HFFc6 (cell line): ENCODE data around the gene TRIM13. TPM values are rescaled to one million over a fixed set of nuclear protein-coding genes. Genes with fewer than 3 reads are reported as not detected.

Experiments
- DNase-seq: peaks from one replicate; pipeline ENCODE4 v3.0.0-alpha.2; 2018
- H3K27ac Mint-ChIP-seq: 2 replicates; pipeline ENCODE4 v1.8.0; 2020; ENCODE audit warnings: mild to moderate bottlenecking, mixed read lengths
- H3K27me3 Mint-ChIP-seq: 2 replicates; pipeline ENCODE4 v1.8.0; 2021; ENCODE audit warnings: mild to moderate bottlenecking, moderate library complexity, mixed read lengths; ENCODE audit not compliant: insufficient read depth
- H3K36me3 Mint-ChIP-seq: 2 replicates; pipeline ENCODE4 v1.8.0; 2021; ENCODE audit warnings: low read depth, mixed read lengths
- H3K4me1 Mint-ChIP-seq: 2 replicates; pipeline ENCODE4 v1.8.0; 2020; ENCODE audit warnings: low read depth, mixed read lengths
- H3K4me3 Mint-ChIP-seq: 2 replicates; pipeline ENCODE4 v1.8.0; 2020; ENCODE audit warnings: mild to moderate bottlenecking, moderate library complexity, mixed read lengths
- H3K9me3 Mint-ChIP-seq: 2 replicates; pipeline ENCODE4 v1.8.0; 2020; ENCODE audit warnings: mild to moderate bottlenecking, mixed read lengths
- total RNA-seq, 6 experiments: library from RNA; stranded (reverse); fragmentation: NEBNext Ultra II Directional; extraction: Animal tissue kit (Norgen Biotek cat#: 25700); gene quantifications; 2 replicates in 1 of 6; 3 replicates in 5 of 6; pipeline ENCODE4 v1.2.3, GENCODE V29; 2021
- TF ChIP-seq, protein P1 (sequence below): fragments of 200-600 bp; sonication (generic); IDR thresholded peaks from 2 replicates; pipeline ENCODE4 v1.5.0; 2021; ENCODE audit warnings: antibody characterized with exemption, mild to moderate bottlenecking

TRIM13 gene
- total RNA-seq, 6 experiments from 2014 or later: 15.2 to 20.3 (median 18.7) TPM

DNA sequence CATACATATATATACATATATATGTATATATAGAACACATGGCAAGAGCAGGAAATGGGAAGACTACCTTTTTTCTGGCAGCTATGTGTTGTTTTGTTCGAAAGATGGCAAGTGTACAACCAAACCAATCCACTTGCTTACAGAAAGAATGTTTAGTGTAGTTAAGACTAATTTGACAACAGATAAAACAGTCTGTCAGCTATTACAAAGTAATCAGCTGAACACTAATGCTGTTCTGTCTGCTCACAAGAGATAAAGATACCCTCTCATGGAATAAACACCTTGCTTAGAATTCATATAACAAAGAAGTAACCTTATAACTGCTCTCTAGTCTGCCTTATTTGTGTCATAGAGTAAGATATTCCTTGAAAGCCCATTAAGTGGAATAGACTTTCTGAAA is 17.5 kb downstream of the TRIM13 start:
- no peaks in the 10 kb centered on the region for H3K27me3 Mint-ChIP-seq
- no peak overlapping the region for H3K27ac Mint-ChIP-seq
- H3K9me3 Mint-ChIP-seq: no peaks in the 10 kb centered on the region
- H3K4me3 Mint-ChIP-seq: no peak overlapping the region
- TF ChIP-seq, protein P1, sequence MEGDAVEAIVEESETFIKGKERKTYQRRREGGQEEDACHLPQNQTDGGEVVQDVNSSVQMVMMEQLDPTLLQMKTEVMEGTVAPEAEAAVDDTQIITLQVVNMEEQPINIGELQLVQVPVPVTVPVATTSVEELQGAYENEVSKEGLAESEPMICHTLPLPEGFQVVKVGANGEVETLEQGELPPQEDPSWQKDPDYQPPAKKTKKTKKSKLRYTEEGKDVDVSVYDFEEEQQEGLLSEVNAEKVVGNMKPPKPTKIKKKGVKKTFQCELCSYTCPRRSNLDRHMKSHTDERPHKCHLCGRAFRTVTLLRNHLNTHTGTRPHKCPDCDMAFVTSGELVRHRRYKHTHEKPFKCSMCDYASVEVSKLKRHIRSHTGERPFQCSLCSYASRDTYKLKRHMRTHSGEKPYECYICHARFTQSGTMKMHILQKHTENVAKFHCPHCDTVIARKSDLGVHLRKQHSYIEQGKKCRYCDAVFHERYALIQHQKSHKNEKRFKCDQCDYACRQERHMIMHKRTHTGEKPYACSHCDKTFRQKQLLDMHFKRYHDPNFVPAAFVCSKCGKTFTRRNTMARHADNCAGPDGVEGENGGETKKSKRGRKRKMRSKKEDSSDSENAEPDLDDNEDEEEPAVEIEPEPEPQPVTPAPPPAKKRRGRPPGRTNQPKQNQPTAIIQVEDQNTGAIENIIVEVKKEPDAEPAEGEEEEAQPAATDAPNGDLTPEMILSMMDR: no peak
- peaks cover 56% of the 10 kb centered on the region for H3K36me3 Mint-ChIP-seq
- no peak for DNase-seq
- peaks cover 39% of the 10 kb centered on the region for H3K4me1 Mint-ChIP-seq

DNA sequence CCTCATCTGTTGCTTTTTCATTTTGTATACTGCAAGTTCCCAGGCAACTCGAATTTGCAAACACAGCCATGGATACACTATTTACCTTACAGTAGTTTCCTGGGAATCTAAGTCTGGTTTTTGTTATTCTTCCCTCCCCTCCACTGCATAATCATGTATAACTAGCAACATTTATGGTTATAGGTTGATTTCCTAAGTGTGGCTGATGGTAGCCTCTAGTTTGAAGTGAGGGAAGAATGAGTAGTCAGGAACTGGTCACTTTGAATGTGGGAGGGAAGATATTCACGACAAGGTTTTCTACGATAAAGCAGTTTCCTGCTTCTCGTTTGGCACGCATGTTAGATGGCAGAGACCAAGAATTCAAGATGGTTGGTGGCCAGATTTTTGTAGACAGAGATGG is 18.4 kb downstream of the TRIM13 start, which contains the start of gene KCNRG:
KCNRG (plus strand) TSS at position 187 of the 400 bp plus-strand sequence; CDS start at position 237, 50 bp downstream.
- TF ChIP-seq, protein P1: no peak
- Mint-ChIP-seq H3K4me3 (no peak within 1 kb of the TSS), H3K4me1 (peaks cover 39% of the 10 kb centered on the region), H3K9me3 (no peaks in the 10 kb centered on the region), H3K27me3 (no peaks in the 10 kb centered on the region), H3K27ac (peak within 1 kb of the TSS; percentile 7), H3K36me3 (peaks cover 53% of the 10 kb centered on the region)
- DNase-seq: no peak

DNA sequence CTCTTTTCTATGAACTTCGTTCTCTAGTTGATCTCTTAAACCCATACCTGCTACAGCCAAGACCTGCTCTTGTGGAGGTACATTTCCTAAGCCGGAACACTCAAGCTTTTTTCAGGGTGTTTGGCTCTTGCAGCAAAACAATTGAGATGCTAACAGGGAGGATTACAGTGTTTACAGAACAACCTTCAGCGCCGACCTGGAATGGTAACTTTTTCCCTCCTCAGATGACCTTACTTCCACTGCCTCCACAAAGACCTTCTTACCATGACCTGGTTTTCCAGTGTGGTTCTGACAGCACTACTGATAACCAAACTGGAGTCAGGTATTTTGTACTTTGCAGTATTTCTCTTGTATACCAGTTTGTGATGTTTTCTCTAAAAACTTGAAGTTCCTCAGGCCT is 18.9 kb downstream of the TRIM13 start:
- Mint-ChIP-seq H3K36me3 (peaks cover 53% of the 10 kb centered on the region), H3K27ac (no peak overlapping the region), H3K4me1 (peaks cover 39% of the 10 kb centered on the region), H3K9me3 (no peaks in the 10 kb centered on the region), H3K27me3 (no peaks in the 10 kb centered on the region), H3K4me3 (no peak overlapping the region)
- no peak for DNase-seq
- TF ChIP-seq, protein P1: no peak

DNA sequence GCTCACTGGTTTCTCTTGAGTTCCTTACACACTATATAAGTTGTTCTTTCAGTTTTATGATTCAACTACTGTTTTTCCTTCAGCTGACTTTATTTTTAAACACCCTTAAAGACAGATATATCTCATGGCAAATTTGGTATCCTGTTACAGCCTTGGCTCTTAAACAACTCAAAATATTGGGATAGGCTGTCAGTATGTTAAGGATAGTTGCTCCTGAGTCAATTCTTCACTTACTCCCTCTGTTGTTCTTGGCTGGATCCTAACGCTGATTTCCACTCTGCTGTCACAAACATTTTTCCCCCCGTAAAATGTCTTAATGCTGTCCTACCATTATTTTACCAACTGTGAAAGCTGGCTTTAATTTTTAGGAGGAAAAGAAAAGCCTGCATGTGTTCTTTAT is 19.6 kb downstream of the TRIM13 start:
- Mint-ChIP-seq H3K4me3 (no peak overlapping the region), H3K9me3 (no peaks in the 10 kb centered on the region), H3K36me3 (peaks cover 47% of the 10 kb centered on the region), H3K27ac (peak overlapping the region; percentile 7), H3K4me1 (peaks cover 39% of the 10 kb centered on the region), H3K27me3 (no peaks in the 10 kb centered on the region)
- TF ChIP-seq, protein P1: no peak
- no peak for DNase-seq

DNA sequence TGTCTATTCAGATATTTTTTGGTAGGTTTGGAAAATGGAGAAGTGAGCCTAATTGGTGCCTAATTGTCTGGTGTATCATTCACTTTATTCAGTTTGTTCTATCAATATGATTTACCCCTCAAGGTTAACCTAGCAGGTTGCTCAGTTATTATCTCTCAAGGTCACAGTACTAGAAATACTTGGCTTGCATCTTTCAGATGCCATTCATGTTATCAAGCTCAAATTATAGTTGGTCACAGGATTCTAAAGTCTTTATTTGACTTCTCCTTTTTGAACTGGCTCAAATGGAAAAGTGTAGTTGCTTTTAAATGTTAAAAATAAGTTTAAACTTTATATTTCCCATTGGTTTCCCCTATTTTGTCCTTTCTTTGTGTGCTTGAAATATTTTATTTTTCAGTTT is 21.0 kb downstream of the TRIM13 start:
- no peak for DNase-seq
- H3K36me3 Mint-ChIP-seq: peaks cover 33% of the 10 kb centered on the region
- H3K4me3 Mint-ChIP-seq: no peak overlapping the region; the same call in 1 of the 2 replicates
- peak overlapping the region; percentile 10; the same call in 1 of the 2 replicates for H3K27ac Mint-ChIP-seq
- TF ChIP-seq, protein P1: no peak
- H3K27me3 Mint-ChIP-seq: no peaks in the 10 kb centered on the region
- no peaks in the 10 kb centered on the region for H3K9me3 Mint-ChIP-seq
- peaks cover 31% of the 10 kb centered on the region for H3K4me1 Mint-ChIP-seq

DNA sequence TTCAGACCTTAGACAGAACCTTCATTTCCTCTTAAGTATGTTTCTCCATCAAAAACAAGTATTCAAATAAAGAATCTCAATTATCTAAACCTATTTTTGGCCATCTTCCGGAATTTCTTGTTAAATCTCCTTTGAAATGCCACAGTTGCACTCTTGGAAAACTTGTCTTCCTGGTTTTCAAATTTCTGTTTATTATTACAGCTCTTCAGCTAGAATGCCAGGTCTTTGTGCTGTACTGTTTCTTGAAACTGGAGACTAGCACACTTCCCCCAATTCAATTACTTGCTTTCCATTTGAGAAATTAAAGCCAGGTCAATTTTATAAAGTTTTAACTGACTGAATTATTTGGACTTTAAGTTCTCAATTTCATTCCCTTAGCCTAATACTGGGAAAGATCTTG is 28.6 kb downstream of the TRIM13 start:
- TF ChIP-seq, protein P1: no peak
- peaks cover 16% of the 10 kb centered on the region for H3K36me3 Mint-ChIP-seq
- H3K4me3 Mint-ChIP-seq: no peak overlapping the region
- no peaks in the 10 kb centered on the region for H3K9me3 Mint-ChIP-seq
- no peaks in the 10 kb centered on the region for H3K4me1 Mint-ChIP-seq
- no peak for DNase-seq
- no peak overlapping the region for H3K27ac Mint-ChIP-seq
- no peaks in the 10 kb centered on the region; the same call in 1 of the 2 replicates for H3K27me3 Mint-ChIP-seq
